Cerebellar nuclear complex (tissue), 1 donor: ENCODE measurements around the gene SH2D3A.
"Not testable (repeated sequence)": the region's sequence is repeated elsewhere in the genome, so short reads cannot be mapped to it uniquely, and the experiment has no call there.

Experiments used
- DNase-seq, 2 experiments: peaks; one replicate each; lab custom pipeline; 2025; lab: John Stamatoyannopoulos, UW

The SH2D3A gene

DNA sequence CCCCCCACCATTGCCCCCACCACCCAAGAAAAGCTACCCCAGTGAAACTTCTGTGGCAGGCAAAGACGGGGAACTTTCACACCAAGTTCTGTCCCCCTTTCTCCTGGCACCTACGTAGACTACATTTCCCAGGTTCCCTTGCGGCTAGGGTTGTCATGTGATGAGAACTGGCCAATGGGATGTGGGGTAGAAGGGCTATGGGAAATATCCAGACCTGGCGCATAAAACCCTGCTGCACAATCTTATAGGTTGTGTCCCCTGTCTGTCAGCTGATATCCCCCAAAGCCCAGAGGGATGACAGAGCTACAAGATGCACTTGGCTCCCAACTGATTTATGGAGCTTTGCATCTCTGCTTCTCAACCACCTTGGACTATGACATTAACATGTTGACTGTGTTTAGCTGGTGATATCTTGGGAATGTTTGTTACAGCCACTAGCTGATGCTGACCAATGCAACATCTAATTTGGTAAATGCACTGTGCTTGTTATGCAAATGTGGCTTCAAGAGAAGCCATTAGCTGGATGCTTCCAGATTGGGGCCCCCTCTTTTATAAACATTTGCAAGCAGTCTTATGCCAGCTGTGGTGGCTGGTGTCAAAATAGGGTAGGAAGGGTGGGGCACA lies 6.1 kb downstream of the SH2D3A start:
- DNase-seq = no peak

DNA sequence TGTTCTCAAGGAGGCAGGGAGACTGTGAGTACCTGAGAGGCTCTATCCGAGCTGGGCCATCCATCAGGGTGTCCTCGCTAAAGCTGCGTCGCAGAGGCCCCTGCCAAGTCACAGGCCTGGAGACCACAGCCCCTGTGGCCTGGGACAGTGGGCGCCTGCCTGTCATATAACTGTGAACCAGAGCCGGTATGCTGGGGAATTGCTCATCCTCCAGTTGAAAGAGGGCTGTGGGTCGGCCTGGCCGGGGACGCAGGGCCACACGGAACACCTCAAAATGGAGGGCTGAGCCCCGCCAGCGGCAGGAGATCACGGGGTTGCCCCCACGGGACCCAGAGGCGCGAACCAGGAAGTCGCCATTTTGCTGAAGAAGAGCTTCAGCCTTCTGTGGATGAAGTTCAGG lies 6.6 kb downstream of the SH2D3A start:
- no peak for DNase-seq

DNA sequence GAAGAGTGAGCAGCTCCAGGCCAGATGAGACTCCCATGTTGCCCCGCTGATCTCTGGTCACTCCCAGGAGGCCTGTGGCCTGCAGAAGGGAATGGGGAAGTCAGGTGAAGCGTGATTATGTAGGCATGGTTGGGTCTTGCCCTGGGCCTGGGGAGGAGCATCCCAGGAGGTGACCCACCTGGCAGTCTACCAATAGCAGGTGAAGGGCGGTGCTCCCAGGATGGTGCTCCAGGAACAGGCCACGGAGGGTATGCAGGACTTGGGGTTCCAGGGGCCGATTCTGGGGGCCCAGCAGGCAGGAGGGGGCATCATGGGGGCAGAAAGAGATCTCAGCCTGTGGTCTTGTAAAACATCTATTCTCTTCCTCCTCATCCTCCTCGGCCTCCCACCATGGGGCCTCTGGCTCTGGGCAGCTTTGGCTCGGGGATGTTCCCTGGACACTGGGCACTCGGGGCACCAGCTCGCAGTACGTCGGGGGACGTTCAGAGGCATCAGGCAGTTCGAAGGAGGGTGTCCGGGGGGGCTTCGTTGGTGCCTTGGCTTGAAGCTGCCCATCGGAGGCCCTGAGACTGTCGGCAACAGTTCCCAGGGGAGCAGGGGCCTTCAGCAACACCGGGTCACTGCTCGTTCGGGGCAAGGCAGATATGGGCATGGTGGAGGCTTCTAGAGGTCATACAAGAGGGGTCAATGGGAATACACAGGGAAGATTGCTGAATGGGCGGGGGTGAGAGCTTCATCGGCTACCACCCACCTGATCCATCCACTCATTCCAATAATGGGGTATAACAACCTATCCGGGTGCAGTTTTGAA lies 12.4 kb downstream of the SH2D3A start:
- no peak for DNase-seq

DNA sequence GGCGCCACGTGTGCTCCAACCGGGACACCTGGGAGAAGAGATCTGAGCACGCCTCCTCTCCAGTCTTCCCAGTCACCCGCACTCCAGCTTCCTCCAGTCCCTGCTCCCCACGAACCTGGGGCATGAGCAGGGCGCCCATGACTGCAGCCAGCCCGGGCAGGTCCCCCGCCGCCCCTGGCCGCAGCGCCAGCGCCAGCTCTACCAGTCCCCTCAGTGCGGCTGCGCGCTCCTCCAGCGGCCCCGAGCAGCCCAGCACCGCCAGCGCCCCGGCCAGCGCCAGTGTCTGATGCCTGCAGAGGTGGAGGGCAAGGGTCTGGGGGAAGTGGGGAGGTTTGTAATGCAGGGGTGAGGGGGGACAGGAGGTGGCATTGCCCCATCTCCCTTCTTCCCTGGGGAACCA lies 13.1 kb downstream of the SH2D3A start:
- no peak for DNase-seq

DNA sequence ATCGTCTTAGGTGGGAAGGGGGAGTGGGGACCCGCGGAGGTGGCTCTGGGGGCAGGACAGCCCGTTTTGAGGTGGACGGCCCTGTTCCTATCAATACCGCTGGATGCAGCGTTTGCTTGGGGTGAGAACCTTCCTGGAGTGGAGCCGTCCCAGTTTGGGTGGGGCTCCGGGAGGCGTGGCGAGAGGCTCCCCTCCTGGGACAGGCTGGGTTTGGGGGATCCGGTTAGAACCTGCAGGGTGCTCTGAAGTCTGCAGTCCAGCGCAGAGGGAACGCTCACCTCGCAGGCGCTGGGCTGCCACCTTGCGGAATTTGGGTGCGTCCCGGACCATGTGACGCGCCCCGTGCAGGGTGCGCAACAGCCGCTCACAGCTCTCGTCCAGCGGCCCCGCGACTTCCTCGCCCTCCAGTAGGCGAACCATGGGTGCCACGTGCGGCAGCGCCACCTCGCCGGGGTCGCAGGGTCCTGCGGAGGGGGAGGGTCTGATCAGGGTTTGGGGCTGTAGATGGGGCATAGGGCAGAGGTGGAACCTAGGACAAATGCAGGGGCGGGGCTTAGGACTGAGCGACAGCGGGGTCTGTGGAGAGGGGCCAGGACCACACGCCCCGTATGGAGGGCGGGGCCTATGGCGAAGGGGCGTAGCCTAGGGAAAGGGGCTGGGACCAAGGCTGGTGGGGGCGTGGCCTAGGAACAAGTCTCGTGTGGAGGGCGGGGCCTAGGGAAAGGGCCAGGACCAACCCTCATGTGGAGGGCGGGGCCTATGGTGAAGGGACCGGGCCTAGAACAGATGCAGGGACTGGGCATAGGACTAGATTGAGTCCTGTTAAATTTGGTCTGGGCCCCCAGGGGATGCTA lies 13.8 kb downstream of the SH2D3A start:
- no peak for DNase-seq

DNA sequence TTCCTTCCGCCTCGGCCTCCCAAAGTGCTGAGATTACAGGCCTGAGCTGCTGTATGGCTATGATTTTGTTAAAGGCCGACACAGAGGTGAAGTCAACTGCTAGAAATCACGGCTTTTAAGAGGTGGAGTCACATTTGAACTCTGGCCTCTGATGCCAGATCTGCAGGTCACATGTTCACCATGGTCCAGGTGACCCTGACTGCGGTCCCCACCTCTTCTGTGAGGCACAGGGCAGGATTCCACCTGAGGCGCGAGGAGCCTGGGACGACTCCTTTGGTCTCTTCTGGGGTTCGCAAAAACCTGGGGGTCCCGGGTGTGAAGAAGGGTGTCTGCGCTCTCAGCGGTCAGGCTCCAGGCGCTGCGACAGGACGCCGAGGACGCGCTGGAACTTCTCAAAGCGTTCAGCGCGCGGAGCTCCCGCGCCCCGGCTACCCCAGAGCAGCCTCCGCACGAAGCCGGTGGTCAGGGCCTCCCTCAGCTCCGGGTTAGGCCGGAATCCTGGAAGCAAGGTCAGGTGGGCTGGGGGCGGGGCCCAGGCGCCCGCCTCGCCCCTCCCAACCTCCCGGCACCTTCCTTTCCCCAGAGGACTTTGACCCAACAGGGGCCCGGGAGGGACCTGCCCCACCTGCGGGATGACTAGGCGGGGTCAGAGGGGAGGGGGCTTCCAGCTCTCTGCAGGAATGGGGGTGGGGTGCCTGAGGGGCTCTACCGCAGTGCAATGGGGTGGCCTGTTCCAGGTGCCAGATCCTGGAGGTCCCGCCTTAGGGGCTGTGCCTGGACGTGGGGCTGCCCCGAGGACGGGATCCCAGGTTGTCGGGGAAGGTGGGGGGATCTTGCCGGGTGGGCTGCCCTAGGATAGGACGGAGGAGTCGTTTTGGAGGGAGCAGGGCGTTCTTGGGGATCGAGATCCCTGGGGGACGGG lies 14.7 kb downstream of the SH2D3A start:
- no peak for DNase-seq

DNA sequence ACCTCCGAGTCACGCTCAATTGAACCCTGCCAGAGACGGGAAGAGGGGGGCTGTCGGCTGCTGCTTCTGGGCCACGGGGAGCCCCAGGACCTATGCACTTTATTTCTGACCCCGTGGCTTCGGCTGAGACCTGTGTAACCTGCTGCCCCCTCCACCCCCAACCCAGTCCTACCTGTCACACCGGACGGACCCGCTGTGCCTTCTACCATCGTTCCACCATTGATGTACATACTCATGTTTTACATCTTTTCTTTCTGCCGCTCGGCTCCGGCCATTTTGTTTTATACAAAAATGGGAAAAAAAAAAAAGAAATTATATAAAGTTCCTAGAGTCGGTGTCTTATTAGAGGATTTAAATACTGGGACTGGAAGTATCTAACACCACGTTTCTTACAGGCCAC lies 16.0 kb downstream of the SH2D3A start:
- no peak for DNase-seq

DNA sequence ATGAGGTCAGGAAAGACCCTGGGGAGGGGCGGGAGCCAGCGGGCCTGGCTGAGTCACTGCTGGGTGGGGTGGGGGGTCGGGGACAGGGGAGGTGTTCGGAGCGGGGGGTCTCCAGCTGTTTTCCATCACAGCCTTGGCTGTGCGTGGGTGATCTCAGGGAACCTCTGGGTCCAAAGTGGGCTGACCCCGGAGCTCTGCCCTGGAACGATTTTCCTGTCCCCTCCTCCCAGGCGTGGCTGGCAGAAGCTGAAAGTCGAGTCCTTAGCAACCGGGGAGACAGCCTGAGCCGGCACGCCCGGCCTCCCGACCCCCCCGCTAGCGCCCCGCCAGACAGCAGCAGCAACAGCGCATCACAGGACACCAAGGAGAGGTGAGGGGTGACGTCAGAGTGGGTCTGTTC lies 17.2 kb downstream of the SH2D3A start:
- DNase-seq = no peak

DNA sequence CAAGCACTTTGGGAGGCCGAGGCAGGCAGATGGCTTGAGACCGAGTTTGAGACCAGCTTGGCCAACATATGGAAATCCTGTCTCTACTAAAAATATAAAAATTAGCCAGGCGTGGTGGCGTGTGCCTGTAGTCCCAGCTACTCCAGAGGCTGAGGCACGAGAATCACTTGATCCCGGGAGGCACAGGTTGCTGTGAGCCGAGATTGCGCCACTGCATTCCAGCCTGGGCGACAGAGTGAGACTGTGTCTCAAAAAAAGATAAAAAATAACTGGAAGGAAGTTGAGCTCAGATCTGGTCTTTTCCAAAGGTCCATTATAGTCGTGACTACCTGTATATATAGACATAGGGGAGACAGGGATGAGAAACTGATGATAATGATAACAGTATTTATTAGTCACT lies 18.7 kb downstream of the SH2D3A start:
- DNase-seq = not testable (repeated sequence)

DNA sequence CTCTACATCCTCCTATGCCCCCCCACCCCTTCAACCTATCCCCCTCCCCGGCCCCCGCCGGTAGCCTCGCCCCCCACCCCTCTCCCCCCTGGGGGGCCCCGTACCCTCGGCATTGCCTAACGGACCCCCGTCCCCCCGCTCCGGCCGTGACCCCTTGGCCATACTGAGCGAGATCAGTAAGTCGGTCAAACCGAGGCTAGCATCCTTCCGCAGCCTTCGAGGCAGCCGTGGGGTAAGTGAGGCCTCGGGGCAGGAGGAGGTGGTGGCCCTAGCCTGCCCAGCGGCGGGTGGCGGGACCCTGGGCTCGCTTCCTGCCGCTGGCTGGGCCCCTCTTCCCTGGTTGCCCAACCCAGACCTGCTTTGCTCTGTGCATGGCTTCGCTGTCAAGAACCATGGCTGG lies 21.3 kb downstream of the SH2D3A start:
- no peak for DNase-seq

DNA sequence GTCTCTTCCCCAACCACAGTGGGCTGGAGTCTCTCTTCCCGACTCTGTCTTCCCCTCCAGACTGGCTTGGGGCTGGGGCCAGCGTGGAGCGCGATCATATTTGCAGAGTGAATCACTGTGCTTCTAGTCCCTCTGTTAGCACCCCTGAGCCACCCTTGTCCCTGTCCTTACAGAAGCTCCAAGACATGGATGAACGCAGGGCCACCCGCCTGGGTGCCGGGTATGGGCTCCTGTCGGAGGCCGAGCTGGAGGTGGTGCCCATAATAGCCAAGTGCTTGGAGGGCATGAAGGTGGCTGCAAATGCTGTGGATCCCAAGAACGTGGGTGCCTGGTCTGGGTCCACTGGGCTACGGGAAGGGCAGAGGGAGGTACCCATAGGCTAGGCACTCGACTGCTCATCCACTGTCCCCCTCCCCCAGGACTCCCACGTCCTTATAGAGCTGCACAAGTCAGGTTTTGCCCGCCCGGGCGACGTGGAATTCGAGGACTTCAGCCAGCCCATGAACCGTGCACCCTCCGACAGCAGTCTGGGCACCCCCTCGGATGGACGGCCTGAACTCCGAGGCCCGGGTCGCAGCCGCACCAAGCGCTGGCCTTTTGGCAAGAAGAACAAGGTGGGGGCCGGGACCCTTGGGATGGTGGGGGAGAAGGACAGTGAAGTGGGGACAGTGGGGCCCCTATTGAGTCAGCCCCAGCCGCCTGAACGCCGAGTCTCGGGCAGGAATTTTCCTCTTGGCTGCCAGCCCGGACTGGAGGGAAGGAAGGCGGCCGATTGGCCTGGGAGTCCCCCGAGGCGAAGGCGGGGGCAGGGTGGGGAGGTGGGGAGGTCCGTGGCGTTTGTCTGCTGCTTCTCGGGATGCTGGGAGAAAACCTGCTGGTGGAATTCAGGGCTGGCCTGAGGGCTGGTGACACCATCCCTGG lies 22.6 kb downstream of the SH2D3A start:
- DNase-seq = no peak

DNA sequence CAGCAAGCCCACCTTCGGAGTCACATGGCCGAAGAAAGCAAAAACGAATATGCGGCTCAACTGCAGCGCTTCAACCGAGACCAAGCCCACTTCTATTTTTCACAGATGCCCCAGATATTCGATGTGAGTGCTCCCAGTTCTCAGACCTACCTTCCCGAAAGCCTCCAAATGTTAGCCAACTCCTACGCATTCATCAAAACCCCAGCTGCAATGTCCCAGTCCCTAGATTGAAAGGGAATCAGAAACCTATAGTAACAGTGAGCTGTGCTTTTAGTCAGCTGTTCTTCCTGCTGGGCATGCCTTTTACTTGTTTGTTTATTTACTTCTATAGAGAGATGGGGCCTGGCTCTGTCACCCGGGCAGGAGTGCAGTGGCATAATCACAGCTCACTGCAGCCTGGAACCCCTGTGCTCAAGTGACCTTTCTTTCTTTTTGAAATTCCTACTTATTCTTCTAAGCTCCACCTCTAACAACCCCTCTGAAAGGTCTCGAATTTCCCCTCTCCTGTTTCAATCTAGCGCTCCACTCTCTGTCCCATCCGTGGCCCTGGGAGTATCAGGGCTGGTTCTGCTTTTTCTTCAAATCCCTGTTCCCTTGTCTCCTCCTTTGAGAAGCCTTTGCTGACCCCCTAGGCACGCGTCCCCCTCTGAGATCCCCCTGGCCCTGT lies 23.4 kb downstream of the SH2D3A start:
- no peak for DNase-seq

DNA sequence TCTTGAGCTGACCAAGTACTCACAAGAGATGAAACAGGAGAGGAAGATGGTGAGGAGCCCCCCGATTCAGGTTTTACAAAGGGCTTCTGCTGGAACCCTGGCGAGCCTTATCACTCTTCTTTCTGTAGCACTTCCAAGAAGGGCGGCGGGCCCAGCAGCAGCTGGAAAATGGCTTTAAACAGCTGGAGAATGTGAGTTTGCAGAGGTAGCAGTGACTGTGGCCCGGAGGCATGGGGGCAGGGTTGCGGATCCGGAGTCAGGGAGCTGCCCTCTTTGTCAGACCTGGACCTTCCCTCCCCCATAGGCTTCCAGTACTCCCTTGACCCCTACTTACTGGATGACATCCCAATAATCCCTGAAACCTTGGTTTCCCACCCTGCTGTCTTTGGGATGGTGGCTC lies 24.2 kb downstream of the SH2D3A start:
- no peak for DNase-seq

DNA sequence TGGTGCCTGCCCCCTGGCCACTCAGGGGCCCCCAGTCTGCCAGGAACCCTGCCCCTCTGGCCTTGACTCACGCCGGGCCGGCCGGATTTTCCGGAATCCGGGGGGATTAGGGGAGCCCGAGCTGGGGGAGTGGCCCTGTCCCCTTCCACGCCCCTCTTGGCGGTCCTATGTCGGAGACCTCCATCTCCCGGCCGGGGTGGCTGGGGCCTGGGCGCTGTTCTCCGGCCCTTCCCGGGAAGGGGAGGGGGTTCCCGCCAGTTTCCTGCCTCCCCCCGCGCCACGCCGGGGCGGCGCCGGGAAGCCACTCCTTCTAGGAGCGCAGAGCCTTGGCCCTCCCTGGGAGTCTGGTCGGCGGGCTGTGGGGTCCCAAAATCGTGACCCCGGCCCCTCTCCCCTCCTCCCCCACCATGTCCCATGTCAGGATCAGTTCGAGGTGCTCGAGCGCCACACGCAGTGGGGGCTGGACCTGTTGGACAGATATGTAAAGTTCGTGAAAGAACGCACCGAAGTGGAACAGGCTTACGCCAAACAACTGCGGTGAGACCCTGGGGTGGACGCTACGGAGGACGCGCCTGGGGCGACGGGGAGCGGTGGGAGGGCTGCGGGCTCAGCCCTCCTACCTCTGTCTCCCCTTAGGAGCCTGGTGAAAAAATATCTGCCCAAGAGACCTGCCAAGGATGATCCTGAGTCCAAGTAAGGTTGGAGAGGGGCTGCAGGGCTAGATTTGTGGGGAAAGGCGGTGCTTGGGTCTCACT lies 26.5 kb downstream of the SH2D3A start:
- DNase-seq = no peak

DNA sequence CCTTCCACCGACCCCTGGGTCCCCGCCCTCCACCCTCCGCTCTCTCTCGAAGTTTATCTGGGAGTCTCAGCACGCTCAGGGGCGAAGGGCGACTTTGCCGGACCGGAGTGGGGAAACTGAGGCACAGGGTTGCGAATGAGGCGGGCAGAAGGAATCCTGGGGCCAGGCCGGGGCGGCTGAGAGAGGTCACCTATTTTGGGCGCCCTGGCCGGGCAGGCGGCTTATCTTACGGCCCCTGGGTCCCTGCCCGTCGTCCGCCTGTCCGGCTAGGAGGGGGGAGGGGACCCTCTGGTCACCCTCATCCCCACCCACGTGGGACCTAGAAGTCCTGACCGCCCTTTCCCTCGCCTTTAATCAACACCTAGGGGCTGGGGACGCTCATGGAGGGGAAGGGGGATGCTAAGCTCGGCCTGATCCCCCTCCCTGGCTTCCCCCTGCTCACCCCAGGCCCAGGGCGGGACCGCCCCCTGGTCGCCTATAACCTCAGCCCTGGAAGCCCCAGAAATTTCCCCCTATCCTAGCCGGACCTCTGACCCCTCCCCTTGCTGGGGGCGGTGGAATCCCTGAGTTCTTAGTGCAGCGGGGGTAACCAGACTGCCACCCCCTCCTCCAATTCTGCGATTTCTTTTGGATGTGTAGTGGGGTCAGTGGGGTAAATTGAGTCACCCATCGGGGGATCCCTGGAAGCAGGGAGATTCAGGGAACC lies 27.2 kb downstream of the SH2D3A start:
- no peak for DNase-seq

DNA sequence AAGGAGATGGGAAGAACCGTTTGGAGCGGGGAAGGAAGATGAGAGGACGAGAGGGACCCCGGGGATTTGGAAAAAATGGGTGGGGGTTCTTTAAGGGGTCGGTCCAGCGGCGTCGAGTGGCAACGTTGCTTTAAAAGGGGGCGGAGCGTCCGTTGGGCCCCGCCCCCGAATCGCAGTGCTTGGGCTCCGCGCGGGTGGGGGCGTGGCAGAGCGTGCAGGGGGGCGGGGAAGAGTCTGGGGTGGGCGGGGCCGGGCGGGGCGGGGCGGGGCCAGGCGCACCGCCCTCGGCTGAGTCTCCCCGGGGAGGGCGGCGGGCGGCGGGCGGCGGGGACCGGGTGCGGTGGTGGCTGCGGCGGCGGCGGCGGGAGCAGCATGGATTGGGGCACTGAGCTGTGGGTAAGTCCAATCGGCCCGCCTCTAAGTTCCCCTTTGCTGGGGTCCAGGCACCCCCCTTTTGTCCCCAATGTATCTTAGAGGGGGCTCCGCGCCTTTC lies 27.8 kb downstream of the SH2D3A start, which contains the start of gene TRIP10:
Gene TRIP10 (plus strand): TSS at position 291 of the 493 bp plus-strand sequence. CDS start 82 bp downstream, at position 373.
- DNase-seq = no peak

DNA sequence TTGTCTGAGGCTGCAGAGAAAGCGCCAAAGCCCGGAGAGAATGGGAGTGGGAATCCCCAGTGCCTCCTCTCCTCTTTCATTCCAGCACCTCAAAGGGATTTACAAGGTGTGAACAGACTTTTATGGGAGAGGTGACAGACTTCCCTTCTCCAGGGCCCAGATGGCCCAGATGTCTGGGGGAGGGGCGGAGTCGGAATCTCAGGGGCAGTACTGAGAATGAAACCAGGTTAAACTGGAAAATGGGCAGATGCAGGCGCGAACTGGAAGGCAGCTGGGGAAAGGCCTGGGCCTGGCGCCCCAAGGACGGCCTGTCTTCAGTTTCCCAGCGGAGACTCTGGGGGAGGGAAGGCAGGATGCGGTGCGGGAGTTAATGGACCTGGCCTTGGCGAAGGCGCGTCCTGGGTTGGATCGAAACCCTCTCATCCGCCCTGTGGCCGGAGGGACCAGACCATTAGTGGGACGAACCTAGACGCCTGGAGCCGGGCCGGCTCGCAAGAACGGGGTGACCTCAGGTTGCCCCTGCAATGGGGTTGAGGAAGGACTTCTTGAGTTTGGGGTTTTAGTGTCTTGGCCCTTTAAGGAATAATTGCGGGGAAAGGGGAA lies 28.3 kb downstream of the SH2D3A start:
- DNase-seq = no peak
